ENCODE results near the gene DUS1L. TPM values are rescaled to one million over a fixed set of nuclear protein-coding genes. Genes with fewer than 3 reads are reported as not detected.

The DUS1L gene
- total RNA-seq, 1 experiment from 2014 or later, result 129 TPM

- BruUV-seq (replicated peaks), result no TSS peak
- H3K27me3 Mint-ChIP-seq (ENCODE audit: insufficient read depth, unreplicated experiment), result no peaks in the 10 kb centered on the region
- TF ChIP-seq CTCF (IDR thresholded peaks at IDR 0.05; ENCODE audit: insufficient read depth in 1 of 2, low read depth in 1 of 2, low read length in 1 of 2, severe bottlenecking in 1 of 2, unreplicated experiment in 1 of 2), result no peak
- peak overlapping the region; percentile 85 for H3K4me3 Mint-ChIP-seq (ENCODE audit: unreplicated experiment)
- CTCF ChIA-PET, result no interaction called here
- intact Hi-C loops (cut with micrococcal nuclease; ENCODE audit: unreplicated experiment), result no loop called here
- Histone ChIP-seq H3K4me1 (peaks cover 21% of the 10 kb centered on the region), H3K9me3 (no peaks in the 10 kb centered on the region), H3K36me3 (ENCODE audit: control insufficient read depth, insufficient read depth, low read length) (peaks cover 2% of the 10 kb centered on the region; the same call in 1 of the 2 replicates), H3K4me3 (ENCODE audit: low read depth, low read length) (no peak overlapping the region), H3K27me3 (replicated peaks; ENCODE audit: control insufficient read depth, insufficient read depth, low read length) (no peaks in the 10 kb centered on the region)
- no peak for DNase-seq
- no peaks in the 10 kb centered on the region for H3K9me3 Mint-ChIP-seq (ENCODE audit: unreplicated experiment)
- no peak overlapping the region for H3K27ac Mint-ChIP-seq (ENCODE audit: unreplicated experiment)
- H3K4me1 Mint-ChIP-seq (ENCODE audit: low read depth, unreplicated experiment), result peaks cover 12% of the 10 kb centered on the region
- POLR2A ChIA-PET, result no interaction called here
- H3K36me3 Mint-ChIP-seq (ENCODE audit: insufficient read depth, unreplicated experiment), result peaks cover 40% of the 10 kb centered on the region
Observed at GRCh38 chr17:82028966-82029365, 36.6 kb downstream of the DUS1L start.

- Histone ChIP-seq H3K27me3 (replicated peaks; ENCODE audit: control insufficient read depth, insufficient read depth, low read length) (no peaks in the 10 kb centered on the region), H3K36me3 (ENCODE audit: control insufficient read depth, insufficient read depth, low read length) (peaks cover 2% of the 10 kb centered on the region; the same call in 1 of the 2 replicates), H3K4me1 (peaks cover 22% of the 10 kb centered on the region), H3K4me3 (ENCODE audit: low read depth, low read length) (no peak overlapping the region), H3K9me3 (no peaks in the 10 kb centered on the region)
- no peaks in the 10 kb centered on the region for H3K27me3 Mint-ChIP-seq (ENCODE audit: insufficient read depth, unreplicated experiment)
- H3K4me3 Mint-ChIP-seq (ENCODE audit: unreplicated experiment), result no peak overlapping the region
- H3K27ac Mint-ChIP-seq (ENCODE audit: unreplicated experiment), result no peak overlapping the region
- peaks cover 41% of the 10 kb centered on the region for H3K36me3 Mint-ChIP-seq (ENCODE audit: insufficient read depth, unreplicated experiment)
- TF ChIP-seq CTCF (IDR thresholded peaks at IDR 0.05; ENCODE audit: insufficient read depth in 1 of 2, low read depth in 1 of 2, low read length in 1 of 2, severe bottlenecking in 1 of 2, unreplicated experiment in 1 of 2), result no peak
- no peaks in the 10 kb centered on the region for H3K9me3 Mint-ChIP-seq (ENCODE audit: unreplicated experiment)
- intact Hi-C loops (cut with micrococcal nuclease; ENCODE audit: unreplicated experiment), result no loop called here
- POLR2A ChIA-PET, result interaction anchor here (0.6 kb wide), 1 partner anchor 105 kb away, joined by 11 read pairs; no protein-coding TSS in a partner anchor
- peaks cover 12% of the 10 kb centered on the region for H3K4me1 Mint-ChIP-seq (ENCODE audit: low read depth, unreplicated experiment)
- DNase-seq, result no peak
- CTCF ChIA-PET, result no interaction called here
- no TSS peak for BruUV-seq (replicated peaks)
Observed at GRCh38 chr17:82028246-82028645, 37.4 kb downstream of the DUS1L start.

- ChIA-PET CTCF (interaction anchor here (0.6 kb wide), 1 partner anchor 27 kb away, joined by 3 read pairs; no protein-coding TSS in a partner anchor), POLR2A (interaction anchor here (0.5 kb wide), 1 partner anchor 73 kb away, joined by 4 read pairs; no protein-coding TSS in a partner anchor)
- H3K4me1 ChIP-seq, result peaks cover 19% of the 10 kb centered on the region
- H3K4me3 ChIP-seq (ENCODE audit: low read depth, low read length), result no peak overlapping the region
- Mint-ChIP-seq H3K27ac (ENCODE audit: unreplicated experiment) (no peak overlapping the region), H3K36me3 (ENCODE audit: insufficient read depth, unreplicated experiment) (peaks cover 59% of the 10 kb centered on the region), H3K9me3 (ENCODE audit: unreplicated experiment) (no peaks in the 10 kb centered on the region), H3K27me3 (ENCODE audit: insufficient read depth, unreplicated experiment) (no peaks in the 10 kb centered on the region), H3K4me1 (ENCODE audit: low read depth, unreplicated experiment) (peaks cover 12% of the 10 kb centered on the region), H3K4me3 (ENCODE audit: unreplicated experiment) (no peak overlapping the region)
- DNase-seq, result no peak
- TF ChIP-seq CTCF (IDR thresholded peaks at IDR 0.05; ENCODE audit: insufficient read depth in 1 of 2, low read depth in 1 of 2, low read length in 1 of 2, severe bottlenecking in 1 of 2, unreplicated experiment in 1 of 2), result no peak
- BruUV-seq (replicated peaks), result no TSS peak
- H3K27me3 ChIP-seq (replicated peaks; ENCODE audit: control insufficient read depth, insufficient read depth, low read length), result no peaks in the 10 kb centered on the region
- H3K36me3 ChIP-seq (ENCODE audit: control insufficient read depth, insufficient read depth, low read length), result peaks cover 2% of the 10 kb centered on the region; the same call in 1 of the 2 replicates
- no peaks in the 10 kb centered on the region for H3K9me3 ChIP-seq
- intact Hi-C loops (cut with micrococcal nuclease; ENCODE audit: unreplicated experiment), result no loop called here
Observed at GRCh38 chr17:82025401-82026107, 40.0 kb downstream of the DUS1L start.
